Activated naive CD8-positive, alpha-beta T cell treated with anti-CD3 and anti-CD28 coated beads for 36 hours (primary cell): ENCODE data around the gene PLAGL2. TPM values are rescaled to one million over a fixed set of nuclear protein-coding genes. Genes with fewer than 3 reads are reported as not detected.

ENCODE experiments used
- total RNA-seq, 2 experiments: library from RNA; stranded (reverse); gene quantifications; one replicate each; pipeline ENCODE4 v1.2.3, GENCODE V29; 2021

PLAGL2 gene
- total RNA-seq, 2 experiments from 2014 or later, result 86.9 to 87.2 TPM

Other genes with a start within 250 kb of the PLAGL2 start
- under 1 TPM; 0.04 TPM for gene XKR7, start 239.6 kb downstream of the PLAGL2 start, total RNA-seq
- gene CCM2L, start 197.3 kb downstream of the PLAGL2 start, total RNA-seq, result not detected
- gene HCK, start 155.5 kb downstream of the PLAGL2 start, total RNA-seq, result not detected
- gene TM9SF4, start 98.0 kb downstream of the PLAGL2 start, total RNA-seq, result 10 to 100 TPM; 39.2 to 42.5 TPM
- gene POFUT1, start 137 bp upstream of the PLAGL2 start, total RNA-seq, result 10 to 100 TPM; 64.0 to 65.7 TPM
- 10 to 100 TPM; 36.2 to 36.5 TPM for gene KIF3B, start 69.9 kb upstream of the PLAGL2 start, total RNA-seq
- gene ASXL1, start 150.6 kb upstream of the PLAGL2 start, total RNA-seq, result 100 to 1,000 TPM in 1 of 2 experiments, 10 to 100 TPM in 1; 97.5 to 100 TPM